Testis (tissue), 2 donors: ENCODE measurements around the gene POU4F1.

Experiments used
- CTCF ChIP-seq, 3 experiments: fragments of 450-650 bp in 2 of 3; fragments of 200-600 bp in 1 of 3; sonication (generic) in 1 of 3; IDR thresholded peaks; one replicate each; pipeline ENCODE4 v1.5.1; 2016 to 2019; ENCODE audit warnings: antibody characterized with exemption in 3 of 3, mild to moderate bottlenecking in 2 of 3, moderate library complexity in 1 of 3
- POLR2A ChIP-seq: fragments of 450-650 bp; IDR thresholded peaks from one replicate; pipeline ENCODE4 v1.6.1; 2017; ENCODE audit warnings: antibody characterized with exemption, mild to moderate bottlenecking, moderate library complexity

GRCh38 chr13:78600280-78600883 lies 3.0 kb downstream of the POU4F1 start:
- TF ChIP-seq CTCF (IDR thresholded peaks at IDR 0.05) (no peak), POLR2A (no peak)
